Liver (tissue), 3 donors: ENCODE results near the gene TJP1.

Experiments used
- FOXA1 ChIP-seq: IDR thresholded peaks from 2 replicates; pipeline ENCODE4 v1.6.1; 2016; ENCODE audit warnings: antibody characterized with exemption
- GABPA ChIP-seq, 2 donors: IDR thresholded peaks in 1 of 2; conservative IDR thresholded peaks in 1 of 2; 2 replicates each; pipeline ENCODE4 v1.6.1; 2016; ENCODE audit warnings: antibody characterized with exemption in 2 of 2, mild to moderate bottlenecking in 1 of 2, moderate library complexity in 1 of 2
- JUND ChIP-seq, 2 donors: IDR thresholded peaks; 2 replicates each; pipeline ENCODE4 v1.6.1; 2016; ENCODE audit warnings: antibody characterized with exemption in 2 of 2
- NR2F2 ChIP-seq: IDR thresholded peaks from 2 replicates; pipeline ENCODE4 v1.6.1; 2016; ENCODE audit warnings: antibody characterized with exemption
- RAD21 ChIP-seq, 2 donors: IDR thresholded peaks; 2 replicates each; pipeline ENCODE4 v1.6.1; 2016; ENCODE audit warnings: antibody characterized with exemption in 2 of 2, mild to moderate bottlenecking in 2 of 2
- RXRA ChIP-seq, 2 donors: IDR thresholded peaks; 2 replicates each; pipeline ENCODE4 v1.6.1; 2017 to 2018; ENCODE audit warnings: antibody characterized with exemption in 2 of 2, mild to moderate bottlenecking in 1 of 2
- SP1 ChIP-seq: IDR thresholded peaks from 2 replicates; pipeline ENCODE4 v1.6.1; 2018; ENCODE audit warnings: antibody characterized with exemption, mild to moderate bottlenecking
- TAF1 ChIP-seq: conservative IDR thresholded peaks from 2 replicates; pipeline ENCODE4 v1.6.1; 2016; ENCODE audit warnings: antibody characterized with exemption, mild to moderate bottlenecking
- YY1 ChIP-seq: IDR thresholded peaks from 2 replicates; pipeline ENCODE4 v1.6.1; 2016; ENCODE audit warnings: antibody characterized with exemption, mild to moderate bottlenecking
- TF ChIP-seq, protein P1 (sequence below): fragments of 150-350 bp; IDR thresholded peaks from 2 replicates; pipeline ENCODE4 v1.5.1; 2017; ENCODE audit warnings: improper control_type of control experiment, low read depth, low read length; ENCODE audit not compliant: missing input control
- TF ChIP-seq, protein P2 (sequence below): IDR thresholded peaks from 2 replicates; pipeline ENCODE4 v1.6.1; 2016; ENCODE audit warnings: antibody characterized with exemption, mild to moderate bottlenecking
- TF ChIP-seq, protein P3 (sequence below): IDR thresholded peaks from 2 replicates; pipeline ENCODE4 v1.6.1; 2016; ENCODE audit warnings: antibody characterized with exemption
- TF ChIP-seq, protein P4 (sequence below): IDR thresholded peaks from 2 replicates; pipeline ENCODE4 v1.6.1; 2016; ENCODE audit warnings: antibody characterized with exemption
- TF ChIP-seq, protein P5 (sequence below): IDR thresholded peaks from 2 replicates; pipeline ENCODE4 v1.6.1; 2016; ENCODE audit warnings: antibody characterized with exemption
- donor health status: healthy.
- donor health status: healthy.

DNA sequence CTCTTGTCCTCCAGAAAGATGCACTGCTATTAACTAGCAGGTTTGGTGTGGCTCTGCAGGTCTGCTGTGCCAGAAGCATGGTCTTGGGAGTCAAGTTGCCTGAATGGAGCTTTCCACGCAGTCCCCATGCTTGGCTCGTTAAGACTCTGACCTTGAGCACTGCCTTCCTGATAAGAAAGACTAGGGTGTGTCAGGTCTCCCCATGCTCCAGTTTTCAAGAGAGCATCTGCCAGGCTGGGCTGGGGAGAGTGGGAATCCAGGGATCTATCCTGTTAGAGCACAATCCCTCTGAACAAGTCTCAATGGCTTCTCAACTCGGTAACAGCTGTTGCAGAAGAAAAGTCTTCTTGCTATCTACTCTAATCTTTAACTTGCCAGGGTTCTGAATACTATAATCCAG is 98.2 kb downstream of the TJP1 start:
- TF ChIP-seq, protein P1, sequence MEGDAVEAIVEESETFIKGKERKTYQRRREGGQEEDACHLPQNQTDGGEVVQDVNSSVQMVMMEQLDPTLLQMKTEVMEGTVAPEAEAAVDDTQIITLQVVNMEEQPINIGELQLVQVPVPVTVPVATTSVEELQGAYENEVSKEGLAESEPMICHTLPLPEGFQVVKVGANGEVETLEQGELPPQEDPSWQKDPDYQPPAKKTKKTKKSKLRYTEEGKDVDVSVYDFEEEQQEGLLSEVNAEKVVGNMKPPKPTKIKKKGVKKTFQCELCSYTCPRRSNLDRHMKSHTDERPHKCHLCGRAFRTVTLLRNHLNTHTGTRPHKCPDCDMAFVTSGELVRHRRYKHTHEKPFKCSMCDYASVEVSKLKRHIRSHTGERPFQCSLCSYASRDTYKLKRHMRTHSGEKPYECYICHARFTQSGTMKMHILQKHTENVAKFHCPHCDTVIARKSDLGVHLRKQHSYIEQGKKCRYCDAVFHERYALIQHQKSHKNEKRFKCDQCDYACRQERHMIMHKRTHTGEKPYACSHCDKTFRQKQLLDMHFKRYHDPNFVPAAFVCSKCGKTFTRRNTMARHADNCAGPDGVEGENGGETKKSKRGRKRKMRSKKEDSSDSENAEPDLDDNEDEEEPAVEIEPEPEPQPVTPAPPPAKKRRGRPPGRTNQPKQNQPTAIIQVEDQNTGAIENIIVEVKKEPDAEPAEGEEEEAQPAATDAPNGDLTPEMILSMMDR: no peak
- TF ChIP-seq, protein P2, sequence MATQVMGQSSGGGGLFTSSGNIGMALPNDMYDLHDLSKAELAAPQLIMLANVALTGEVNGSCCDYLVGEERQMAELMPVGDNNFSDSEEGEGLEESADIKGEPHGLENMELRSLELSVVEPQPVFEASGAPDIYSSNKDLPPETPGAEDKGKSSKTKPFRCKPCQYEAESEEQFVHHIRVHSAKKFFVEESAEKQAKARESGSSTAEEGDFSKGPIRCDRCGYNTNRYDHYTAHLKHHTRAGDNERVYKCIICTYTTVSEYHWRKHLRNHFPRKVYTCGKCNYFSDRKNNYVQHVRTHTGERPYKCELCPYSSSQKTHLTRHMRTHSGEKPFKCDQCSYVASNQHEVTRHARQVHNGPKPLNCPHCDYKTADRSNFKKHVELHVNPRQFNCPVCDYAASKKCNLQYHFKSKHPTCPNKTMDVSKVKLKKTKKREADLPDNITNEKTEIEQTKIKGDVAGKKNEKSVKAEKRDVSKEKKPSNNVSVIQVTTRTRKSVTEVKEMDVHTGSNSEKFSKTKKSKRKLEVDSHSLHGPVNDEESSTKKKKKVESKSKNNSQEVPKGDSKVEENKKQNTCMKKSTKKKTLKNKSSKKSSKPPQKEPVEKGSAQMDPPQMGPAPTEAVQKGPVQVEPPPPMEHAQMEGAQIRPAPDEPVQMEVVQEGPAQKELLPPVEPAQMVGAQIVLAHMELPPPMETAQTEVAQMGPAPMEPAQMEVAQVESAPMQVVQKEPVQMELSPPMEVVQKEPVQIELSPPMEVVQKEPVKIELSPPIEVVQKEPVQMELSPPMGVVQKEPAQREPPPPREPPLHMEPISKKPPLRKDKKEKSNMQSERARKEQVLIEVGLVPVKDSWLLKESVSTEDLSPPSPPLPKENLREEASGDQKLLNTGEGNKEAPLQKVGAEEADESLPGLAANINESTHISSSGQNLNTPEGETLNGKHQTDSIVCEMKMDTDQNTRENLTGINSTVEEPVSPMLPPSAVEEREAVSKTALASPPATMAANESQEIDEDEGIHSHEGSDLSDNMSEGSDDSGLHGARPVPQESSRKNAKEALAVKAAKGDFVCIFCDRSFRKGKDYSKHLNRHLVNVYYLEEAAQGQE: no peak
- TF ChIP-seq, protein P3, sequence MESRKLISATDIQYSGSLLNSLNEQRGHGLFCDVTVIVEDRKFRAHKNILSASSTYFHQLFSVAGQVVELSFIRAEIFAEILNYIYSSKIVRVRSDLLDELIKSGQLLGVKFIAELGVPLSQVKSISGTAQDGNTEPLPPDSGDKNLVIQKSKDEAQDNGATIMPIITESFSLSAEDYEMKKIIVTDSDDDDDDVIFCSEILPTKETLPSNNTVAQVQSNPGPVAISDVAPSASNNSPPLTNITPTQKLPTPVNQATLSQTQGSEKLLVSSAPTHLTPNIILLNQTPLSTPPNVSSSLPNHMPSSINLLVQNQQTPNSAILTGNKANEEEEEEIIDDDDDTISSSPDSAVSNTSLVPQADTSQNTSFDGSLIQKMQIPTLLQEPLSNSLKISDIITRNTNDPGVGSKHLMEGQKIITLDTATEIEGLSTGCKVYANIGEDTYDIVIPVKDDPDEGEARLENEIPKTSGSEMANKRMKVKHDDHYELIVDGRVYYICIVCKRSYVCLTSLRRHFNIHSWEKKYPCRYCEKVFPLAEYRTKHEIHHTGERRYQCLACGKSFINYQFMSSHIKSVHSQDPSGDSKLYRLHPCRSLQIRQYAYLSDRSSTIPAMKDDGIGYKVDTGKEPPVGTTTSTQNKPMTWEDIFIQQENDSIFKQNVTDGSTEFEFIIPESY: no peak
- TF ChIP-seq GABPA (IDR thresholded peaks at IDR 0.05 in 1 of 2, conservative IDR thresholded peaks at IDR 0.05 in 1 of 2) (no peak), RAD21 (IDR thresholded peaks at IDR 0.05) (no peak), RXRA (IDR thresholded peaks at IDR 0.05) (no peak), SP1 (no peak), FOXA1 (no peak), JUND (IDR thresholded peaks at IDR 0.05) (no peak), TAF1 (no peak), NR2F2 (no peak), YY1 (no peak)
- TF ChIP-seq, protein P4, sequence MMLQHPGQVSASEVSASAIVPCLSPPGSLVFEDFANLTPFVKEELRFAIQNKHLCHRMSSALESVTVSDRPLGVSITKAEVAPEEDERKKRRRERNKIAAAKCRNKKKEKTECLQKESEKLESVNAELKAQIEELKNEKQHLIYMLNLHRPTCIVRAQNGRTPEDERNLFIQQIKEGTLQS: no peak
- TF ChIP-seq, protein P5, sequence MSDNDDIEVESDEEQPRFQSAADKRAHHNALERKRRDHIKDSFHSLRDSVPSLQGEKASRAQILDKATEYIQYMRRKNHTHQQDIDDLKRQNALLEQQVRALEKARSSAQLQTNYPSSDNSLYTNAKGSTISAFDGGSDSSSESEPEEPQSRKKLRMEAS: no peak
